NCI-H2227 treated with DMSO at 0.1 percent for 48 hours (cell line): ENCODE measurements around the gene CPXM1.
"Not testable (repeated sequence)": the region's sequence is repeated elsewhere in the genome, so short reads cannot be mapped to it uniquely, and the experiment has no call there.

Experiments
- DNase-seq: peaks from one replicate; lab custom pipeline; 2025; lab: John Stamatoyannopoulos, UW

CPXM1 gene

GRCh38 chr20:2820896-2821869, 20.8 kb upstream of the CPXM1 start:
- no peak for DNase-seq

- no peak for DNase-seq
Measured at GRCh38 chr20:2820084-2820895, 19.9 kb upstream of the CPXM1 start.

GRCh38 chr20:2817891-2818595, 17.6 kb upstream of the CPXM1 start:
- no peak for DNase-seq

- no peak for DNase-seq
Measured at GRCh38 chr20:2817341-2817726, 16.9 kb upstream of the CPXM1 start.

- DNase-seq: no peak
Measured at GRCh38 chr20:2816583-2817340, 16.3 kb upstream of the CPXM1 start.

GRCh38 chr20:2816030-2816582, 15.7 kb upstream of the CPXM1 start, which contains the start of gene TMEM239:
TMEM239 (plus strand) TSS chr20:2816364; CDS start chr20:2816555, 191 bp downstream.
- DNase-seq: no peak

- DNase-seq: no peak
Measured at GRCh38 chr20:2815242-2815900, 14.9 kb upstream of the CPXM1 start.

GRCh38 chr20:2814587-2815051, 14.2 kb upstream of the CPXM1 start, which contains the start of gene C20orf141:
C20orf141 (plus strand) TSS chr20:2814987; CDS start chr20:2815185, 198 bp downstream.
- DNase-seq: no peak

- no peak for DNase-seq
Measured at GRCh38 chr20:2814076-2814475, 13.6 kb upstream of the CPXM1 start.

GRCh38 chr20:2812189-2812588, 11.8 kb upstream of the CPXM1 start:
- DNase-seq: no peak

GRCh38 chr20:2809690-2810089, 9.3 kb upstream of the CPXM1 start:
- no peak for DNase-seq

- not testable (repeated sequence) for DNase-seq
Measured at GRCh38 chr20:2807929-2808328, 7.5 kb upstream of the CPXM1 start.

- DNase-seq: no peak
Measured at GRCh38 chr20:2807019-2807418, 6.6 kb upstream of the CPXM1 start.

- DNase-seq: no peak
Measured at GRCh38 chr20:2806351-2806701, 5.9 kb upstream of the CPXM1 start.

- no peak for DNase-seq
Measured at GRCh38 chr20:2805689-2806350, 5.4 kb upstream of the CPXM1 start.

- no peak for DNase-seq
Measured at GRCh38 chr20:2804852-2805688, 4.6 kb upstream of the CPXM1 start.

- DNase-seq: no peak
Measured at GRCh38 chr20:2804041-2804828, 3.8 kb upstream of the CPXM1 start.

- no peak for DNase-seq
Measured at GRCh38 chr20:2801286-2801728, 880 bp upstream of the CPXM1 start.
